ENCODE data around the gene DCAF16. TPM values are rescaled to one million over a fixed set of nuclear protein-coding genes. Genes with fewer than 3 reads are reported as not detected.

DCAF16 gene
- total RNA-seq, 2 donors from 2014 or later: 20.4 to 34.0 TPM

GRCh38 chr4:17770845-17771244, 39.7 kb downstream of the DCAF16 start:
- Histone ChIP-seq H3K4me3 (no peak overlapping the region), H3K36me3 (no peaks in the 10 kb centered on the region), H3K27me3 (no peaks in the 10 kb centered on the region), H3K27ac (no peak overlapping the region), H3K4me1 (no peaks in the 10 kb centered on the region), H3K9ac (ENCODE audit: low read depth in 2 of 2, low read length in 2 of 2) (no peak overlapping the region), H3K9me3 (no peaks in the 10 kb centered on the region)
- intact Hi-C loops (cut with DNase I): no loop called here
- TF ChIP-seq, protein P1, sequence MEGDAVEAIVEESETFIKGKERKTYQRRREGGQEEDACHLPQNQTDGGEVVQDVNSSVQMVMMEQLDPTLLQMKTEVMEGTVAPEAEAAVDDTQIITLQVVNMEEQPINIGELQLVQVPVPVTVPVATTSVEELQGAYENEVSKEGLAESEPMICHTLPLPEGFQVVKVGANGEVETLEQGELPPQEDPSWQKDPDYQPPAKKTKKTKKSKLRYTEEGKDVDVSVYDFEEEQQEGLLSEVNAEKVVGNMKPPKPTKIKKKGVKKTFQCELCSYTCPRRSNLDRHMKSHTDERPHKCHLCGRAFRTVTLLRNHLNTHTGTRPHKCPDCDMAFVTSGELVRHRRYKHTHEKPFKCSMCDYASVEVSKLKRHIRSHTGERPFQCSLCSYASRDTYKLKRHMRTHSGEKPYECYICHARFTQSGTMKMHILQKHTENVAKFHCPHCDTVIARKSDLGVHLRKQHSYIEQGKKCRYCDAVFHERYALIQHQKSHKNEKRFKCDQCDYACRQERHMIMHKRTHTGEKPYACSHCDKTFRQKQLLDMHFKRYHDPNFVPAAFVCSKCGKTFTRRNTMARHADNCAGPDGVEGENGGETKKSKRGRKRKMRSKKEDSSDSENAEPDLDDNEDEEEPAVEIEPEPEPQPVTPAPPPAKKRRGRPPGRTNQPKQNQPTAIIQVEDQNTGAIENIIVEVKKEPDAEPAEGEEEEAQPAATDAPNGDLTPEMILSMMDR (IDR thresholded peaks at IDR 0.05): no peak
- DNase-seq: no peak

GRCh38 chr4:17769406-17770174, 41.0 kb downstream of the DCAF16 start:
- Histone ChIP-seq H3K9me3 (no peaks in the 10 kb centered on the region), H3K4me3 (no peak overlapping the region), H3K9ac (ENCODE audit: low read depth in 2 of 2, low read length in 2 of 2) (no peak overlapping the region), H3K36me3 (no peaks in the 10 kb centered on the region), H3K4me1 (no peaks in the 10 kb centered on the region), H3K27me3 (no peaks in the 10 kb centered on the region), H3K27ac (no peak overlapping the region)
- DNase-seq: no peak
- intact Hi-C loops (cut with DNase I): no loop called here
- TF ChIP-seq, protein P1 (IDR thresholded peaks at IDR 0.05): no peak

DNA sequence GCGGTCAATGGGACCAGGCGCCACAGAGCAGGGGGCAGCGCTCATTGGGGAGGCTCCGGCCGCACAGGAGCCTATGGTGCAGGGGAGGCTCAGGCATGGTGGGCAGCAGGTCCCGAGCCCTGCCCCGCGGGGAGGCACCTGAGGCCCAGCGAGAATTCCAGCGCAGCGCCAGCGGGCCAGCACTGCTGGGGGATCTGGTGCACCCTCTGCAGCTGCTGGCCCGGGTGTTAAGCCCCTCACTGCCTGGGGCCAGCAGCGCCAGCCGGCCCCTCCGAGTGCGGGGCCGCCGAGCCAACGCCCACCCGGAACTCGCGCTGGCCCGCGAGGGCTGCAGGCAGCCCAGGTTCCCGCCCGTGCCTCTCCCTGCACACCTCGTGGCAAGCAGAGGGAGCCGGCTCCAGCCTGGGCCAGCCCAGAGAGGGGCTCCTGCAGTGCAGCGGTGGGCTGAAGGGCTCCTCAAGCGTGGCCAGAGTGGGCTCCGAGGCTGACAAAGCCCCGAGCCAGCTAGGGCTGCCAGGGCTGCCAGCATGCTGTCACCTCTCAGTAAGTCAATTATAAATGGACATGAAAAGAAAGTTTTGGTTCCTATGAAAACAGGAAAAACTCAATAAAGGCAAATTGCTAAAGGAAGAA, 43.6 kb downstream of the DCAF16 start:
- no peak overlapping the region for H3K27ac ChIP-seq
- H3K9me3 ChIP-seq: no peaks in the 10 kb centered on the region
- H3K27me3 ChIP-seq: no peaks in the 10 kb centered on the region
- intact Hi-C loops (cut with DNase I): no loop called here
- TF ChIP-seq, protein P1 (IDR thresholded peaks at IDR 0.05): no peak
- DNase-seq: no peak
- H3K9ac ChIP-seq (ENCODE audit: low read depth in 2 of 2, low read length in 2 of 2): no peak overlapping the region
- no peaks in the 10 kb centered on the region for H3K36me3 ChIP-seq
- H3K4me3 ChIP-seq: no peak overlapping the region
- no peaks in the 10 kb centered on the region for H3K4me1 ChIP-seq

DNA sequence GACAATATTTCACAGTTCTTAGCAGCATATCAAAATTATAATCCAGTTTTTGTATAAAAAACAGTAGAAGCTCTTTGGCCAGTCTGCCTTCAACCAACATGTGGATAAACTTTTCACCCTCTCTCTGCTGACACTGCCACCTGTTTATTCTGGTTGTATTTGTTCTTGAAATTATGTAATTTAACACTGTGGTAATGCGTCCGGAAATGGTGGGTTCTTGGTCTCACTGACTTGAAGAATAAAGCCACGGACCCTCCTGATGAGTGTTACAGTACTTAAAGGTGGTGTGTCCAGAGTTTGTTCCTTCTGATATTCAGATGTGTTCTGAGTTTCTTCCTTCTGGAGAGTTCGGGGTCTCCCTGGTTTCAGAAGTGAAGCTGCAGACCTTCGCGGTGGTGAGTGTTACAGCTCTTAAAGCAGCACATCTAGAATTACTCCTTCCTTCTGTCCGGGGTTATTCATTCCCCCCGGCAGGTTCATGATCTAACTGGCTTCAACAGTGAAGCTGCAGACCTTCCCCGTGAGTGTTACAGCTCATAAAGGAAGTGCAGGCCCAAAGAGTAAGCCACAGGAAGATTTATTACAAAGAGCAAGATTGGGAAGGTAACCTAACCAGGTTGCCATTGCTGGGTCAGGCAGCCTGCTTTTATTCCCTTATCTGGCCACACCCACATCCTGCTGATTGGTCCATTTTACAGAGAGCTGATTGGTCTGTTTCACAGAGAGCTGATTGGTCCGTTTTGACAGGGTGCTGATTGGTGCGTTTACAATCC, 44.9 kb downstream of the DCAF16 start:
- intact Hi-C loops (cut with DNase I): no loop called here
- no peak for DNase-seq
- Histone ChIP-seq H3K4me1 (no peaks in the 10 kb centered on the region), H3K27me3 (no peaks in the 10 kb centered on the region), H3K36me3 (no peaks in the 10 kb centered on the region), H3K9ac (ENCODE audit: low read depth in 2 of 2, low read length in 2 of 2) (no peak overlapping the region), H3K4me3 (no peak overlapping the region), H3K27ac (no peak overlapping the region), H3K9me3 (no peaks in the 10 kb centered on the region)
- TF ChIP-seq, protein P1 (IDR thresholded peaks at IDR 0.05): no peak

GRCh38 chr4:17763931-17764330, 46.6 kb downstream of the DCAF16 start:
- Histone ChIP-seq H3K27ac (no peak overlapping the region), H3K4me3 (no peak overlapping the region), H3K4me1 (no peaks in the 10 kb centered on the region), H3K9me3 (no peaks in the 10 kb centered on the region), H3K36me3 (no peaks in the 10 kb centered on the region), H3K27me3 (no peaks in the 10 kb centered on the region), H3K9ac (ENCODE audit: low read depth in 2 of 2, low read length in 2 of 2) (no peak overlapping the region)
- intact Hi-C loops (cut with DNase I): no loop called here
- no peak for DNase-seq
- TF ChIP-seq, protein P1 (IDR thresholded peaks at IDR 0.05): no peak
